HepG2 (cell line): Measurements from ENCODE around the gene EIF1AD. TPM values are rescaled to one million over a fixed set of nuclear protein-coding genes. Genes with fewer than 3 reads are reported as not detected.

ENCODE experiments used
- ATAC-seq: fragments of 200-7000 bp; cut with Tn5 transposase; 3 replicates; pipeline ENCODE4 v1.9.1; 2020; ENCODE audit warnings: mild to moderate bottlenecking, moderate library complexity
- BruUV-seq: library from RNA; stranded (reverse); fragments of 400-500 nt; replicated peaks from 2 replicates; lab custom pipeline; 2021; lab: Mats Ljungman, UMichigan
- CTCF ChIA-PET: fragments of 300-600 bp; formaldehyde crosslinking; extraction: SDS; loops from one replicate; lab custom pipeline; 2021; ENCODE audit warnings: low total read pairs, inconsistent platforms, low intra/inter-chr PET ratio; lab: Yijun Ruan, JAX
- POLR2A ChIA-PET: fragments of 350-600 bp; sonication (Branson Sonifier 250); formaldehyde crosslinking; loops from one replicate; lab custom pipeline; 2020; ENCODE audit warnings: antibody characterized with exemption, inconsistent platforms; lab: Yijun Ruan, JAX
- DNase-seq: peaks from one replicate; pipeline ENCODE4 v3.0.0-alpha.2; 2015; ENCODE audit warnings: low spot score
- FAIRE-seq: peaks from 3 replicates; lab custom pipeline; 2011; peaks lifted over from hg19 to GRCh38; lab: Jason Lieb, UNC
- H2AFZ ChIP-seq: one replicate; pipeline ENCODE4 v1.6.1; 2011; ENCODE audit warnings: low read length, inconsistent platforms
- H3K27ac ChIP-seq: fragments of 300-600 bp; 3 replicates; pipeline ENCODE4 v1.8.0; 2011; ENCODE audit warnings: mixed run types, mild to moderate bottlenecking, mixed read lengths, low read length, inconsistent platforms; ENCODE audit not compliant: insufficient read depth; ENCODE audit errors: extremely low read length
- H3K27me3 ChIP-seq, 2 experiments: fragments of 200-600 bp in 1 of 2; 2 replicates in 1 of 2; 3 replicates in 1 of 2; pipeline versions ENCODE4 v1.6.0 to v1.8.0; 2011; ENCODE audit warnings: low read length in 2 of 2, mild to moderate bottlenecking in 2 of 2, moderate library complexity in 2 of 2, inconsistent platforms in 1 of 2; ENCODE audit not compliant: insufficient read depth in 2 of 2, control insufficient read depth in 1 of 2
- H3K36me3 ChIP-seq, 2 experiments: fragments of 200-600 bp in 1 of 2; replicated peaks in 1 of 2; 2 replicates in 1 of 2; 3 replicates in 1 of 2; pipeline versions ENCODE4 v1.5.1 to v1.8.0; 2011; ENCODE audit warnings: low read length in 2 of 2, inconsistent platforms in 1 of 2; ENCODE audit not compliant: insufficient read depth in 2 of 2, control insufficient read depth in 1 of 2
- H3K4me1 ChIP-seq: 2 replicates; pipeline ENCODE4 v1.5.1; 2012; ENCODE audit warnings: low read length, inconsistent platforms; ENCODE audit not compliant: insufficient read depth
- H3K4me2 ChIP-seq: 2 replicates; pipeline ENCODE4 v1.6.0; 2011; ENCODE audit warnings: low read depth, low read length, inconsistent platforms
- H3K4me3 ChIP-seq, 3 experiments: fragments of 200-600 bp in 1 of 3; sonication (generic), shearing (Covaris generic) in 1 of 3; replicated peaks in 1 of 3; 2 replicates each; pipeline ENCODE4 v1.5.1; 2011 to 2016; ENCODE audit warnings: low read length in 3 of 3, inconsistent platforms in 2 of 3, low read depth in 2 of 3, mild to moderate bottlenecking in 2 of 3, control low read depth in 1 of 3, mixed read lengths in 1 of 3; ENCODE audit not compliant: insufficient read depth in 1 of 3
- H3K79me2 ChIP-seq: one replicate; pipeline ENCODE4 v1.6.1; 2011; ENCODE audit warnings: low read length, inconsistent platforms; ENCODE audit not compliant: insufficient read depth
- H3K9ac ChIP-seq: 2 replicates; pipeline ENCODE4 v1.6.0; 2011; ENCODE audit warnings: mild to moderate bottlenecking, low read depth, low read length, inconsistent platforms; ENCODE audit not compliant: insufficient read depth
- H3K9me3 ChIP-seq: 2 replicates; pipeline ENCODE4 v1.5.1; 2012; ENCODE audit warnings: mild to moderate bottlenecking, low read length
- H4K20me1 ChIP-seq: 2 replicates; pipeline ENCODE4 v1.6.0; 2011; ENCODE audit warnings: inconsistent platforms, mild to moderate bottlenecking, low read length, moderate library complexity; ENCODE audit not compliant: insufficient read depth
- NFIB ChIP-seq: sonication (generic); formaldehyde crosslinking; IDR thresholded peaks from 2 replicates; pipeline ENCODE4 v1.9.0; 2021; ENCODE audit warnings: missing genetic modification reagents, mild to moderate bottlenecking, borderline replicate concordance
- SATB2 ChIP-seq: sonication (generic); formaldehyde crosslinking; IDR thresholded peaks from 2 replicates; pipeline ENCODE4 v1.5.0; 2020; ENCODE audit warnings: missing genetic modification reagents
- SOX6 ChIP-seq, 2 experiments: fragments of 450-650 bp in 1 of 2; sonication (generic) in 1 of 2; formaldehyde crosslinking in 1 of 2; IDR thresholded peaks; 2 replicates each; pipeline versions ENCODE4 v1.4.0 to v1.6.1; 2017 to 2020; ENCODE audit warnings: antibody characterized with exemption in 1 of 2, mild to moderate bottlenecking in 1 of 2, missing genetic modification reagents in 1 of 2
- ZNF713 ChIP-seq: sonication (generic); formaldehyde crosslinking; IDR thresholded peaks from 2 replicates; pipeline ENCODE4 v1.4.0; 2020; ENCODE audit warnings: mild to moderate bottlenecking, missing genetic modification reagents
- WGBS: methylation state at CpG from one replicate; pipeline ENCODE4 v1.1.6; 2017; ENCODE audit warnings: low lambda C conversion rate; 5-methylcytosine and 5-hydroxymethylcytosine counted together
- in situ Hi-C: cut with HindIII; loops from 2 replicates; pipeline ENCODE4 v1.10.0; 2017; ENCODE audit warnings: low pct_unique_long_range_greater_than_20kb; ENCODE audit not compliant: extremely low pct_ligation_motif_present
- intact Hi-C: fragments of 100-400 bp; cut with micrococcal nuclease; formaldehyde crosslinking; loops from one replicate; pipeline ENCODE4 v1.10.0; 2022; ENCODE audit not compliant: unreplicated experiment
- polyA plus RNA-seq, 8 experiments: library from polyadenylated mRNA; depleted of rRNA in 3 of 8; stranded (reverse) in 7 of 8; unstranded in 1 of 8; fragments of >200 nt; fragmentation: Illumina TruSeq in 4 of 8; extraction: Trizol in 4 of 8; gene quantifications; 2 replicates each; pipeline versions ENCODE4 v1.2.1 to v1.2.3, GENCODE V29; 2011 to 2016; ENCODE audit warnings: low read depth in 4 of 8, missing spikeins in 1 of 8, mixed read lengths in 1 of 8; ENCODE audit not compliant: insufficient read depth in 1 of 8
- total RNA-seq, 5 experiments: library from RNA; depleted of rRNA; stranded (reverse); fragments of >200 nt; fragmentation: Illumina TruSeq; extraction: Trizol; gene quantifications; 2 replicates each; pipeline ENCODE4 v1.2.3, GENCODE V29; 2016; ENCODE audit warnings: low read depth in 1 of 5
- TF ChIP-seq, protein P1 (sequence below): sonication (generic); formaldehyde crosslinking; IDR thresholded peaks from 2 replicates; pipeline ENCODE4 v1.9.0; 2021; ENCODE audit warnings: mild to moderate bottlenecking, missing genetic modification reagents
- TF ChIP-seq, protein P2 (sequence below): sonication (generic); formaldehyde crosslinking; IDR thresholded peaks from 2 replicates; pipeline ENCODE4 v1.9.0; 2022; ENCODE audit warnings: low read depth, missing genetic modification reagents
- TF ChIP-seq, protein P3 (sequence below): sonication (generic); formaldehyde crosslinking; IDR thresholded peaks from 2 replicates; pipeline ENCODE4 v1.5.1; 2020; ENCODE audit warnings: mild to moderate bottlenecking, missing genetic modification reagents, borderline replicate concordance

EIF1AD gene
- total and polyA plus RNA-seq, 2 of the 13 experiments (the other 11 are each of a cell fraction or from before 2014, with no cell fraction given) = 18.2 to 30.8 TPM

DNA sequence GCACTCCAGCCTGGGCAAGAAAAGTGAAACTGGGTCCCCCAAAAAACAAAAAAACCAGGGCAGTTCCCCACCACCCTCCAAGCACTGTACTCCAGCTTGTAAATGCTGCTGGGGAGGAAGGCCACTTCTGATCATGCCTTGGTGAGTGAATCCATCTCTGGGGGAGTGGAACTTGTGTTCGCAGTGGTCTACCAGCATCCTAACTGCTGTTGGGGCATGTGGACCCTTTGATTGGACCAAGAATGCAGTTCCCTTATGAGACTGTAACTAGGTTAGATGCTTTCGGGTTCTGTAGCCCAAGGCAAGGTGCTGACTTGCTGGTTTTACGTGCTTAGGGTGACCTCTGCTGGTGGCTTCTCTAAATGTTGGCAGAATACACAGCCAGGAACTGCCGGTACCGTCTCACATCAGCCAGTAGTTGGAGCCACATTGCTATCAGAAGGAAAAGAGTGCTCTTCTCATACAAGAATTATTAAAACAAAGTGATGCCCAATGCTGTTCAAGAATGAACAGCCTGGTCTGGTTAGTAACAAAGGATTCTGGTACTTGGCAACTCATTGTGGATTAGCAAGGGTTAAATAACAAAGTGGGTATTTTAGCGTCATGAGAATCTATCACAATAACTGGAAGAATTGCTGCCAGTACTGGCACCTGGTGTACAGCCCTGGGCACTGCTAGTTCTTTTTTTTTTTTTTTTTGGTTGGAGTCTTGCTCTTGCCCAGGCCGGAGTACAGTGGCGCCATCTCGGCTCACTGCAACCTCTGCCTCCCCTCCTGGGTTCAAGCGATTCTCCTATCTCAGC lies 13.0 kb downstream of the EIF1AD start:
- ATAC-seq = peak; percentile 98
- no peaks in the 10 kb centered on the region for H3K36me3 ChIP-seq
- H2AFZ ChIP-seq = no peak overlapping the region
- H3K79me2 ChIP-seq = no peaks in the 10 kb centered on the region
- CTCF ChIA-PET = interaction anchor here (0.6 to 3.0 kb wide), 19 partner anchors 8 to 282 kb away, joined by 3 to 77 read pairs (median 5); partner anchors contain the start of genes AP5B1, BANF1, CCDC85B and EIF1AD
- FAIRE-seq = peak; percentile 99
- no peaks in the 10 kb centered on the region for H3K9me3 ChIP-seq
- intact Hi-C loops = loop anchor here (1.0 kb wide), 2 partner anchors 101 to 278 kb away; partner anchors contain the start of gene FIBP
- no peak overlapping the region for H3K9ac ChIP-seq
- in situ Hi-C loops = loop anchor here (5.0 to 10.0 kb wide), 2 partner anchors 107 to 274 kb away; partner anchors contain the start of gene KAT5
- DNase-seq = peak; percentile 92
- no peaks in the 10 kb centered on the region for H3K27me3 ChIP-seq
- no peak overlapping the region for H3K27ac ChIP-seq
- H3K4me1 ChIP-seq = peaks cover 4% of the 10 kb centered on the region
- no TSS peak for BruUV-seq
- POLR2A ChIA-PET = interaction anchor here (0.6 to 1.3 kb wide), 3 partner anchors 98 to 101 kb away, joined by 3 to 5 read pairs (median 3); partner anchors contain the start of genes CCDC85B and FIBP
- no peaks in the 10 kb centered on the region for H4K20me1 ChIP-seq
- no peak overlapping the region for H3K4me2 ChIP-seq
- no peak overlapping the region for H3K4me3 ChIP-seq
- WGBS = 27% methylated on average over 7 of the region's 10 CpGs
- TF ChIP-seq SOX6 (IDR thresholded peaks at IDR 0.05) (no peak), SOX6 (CRISPR knock-in tag; IDR thresholded peaks at IDR 0.05) (no peak), SATB2 (no peak), ZNF713 (CRISPR knock-in tag) (no peak), NFIB (CRISPR knock-in tag) (no peak)
- TF ChIP-seq, protein P1, sequence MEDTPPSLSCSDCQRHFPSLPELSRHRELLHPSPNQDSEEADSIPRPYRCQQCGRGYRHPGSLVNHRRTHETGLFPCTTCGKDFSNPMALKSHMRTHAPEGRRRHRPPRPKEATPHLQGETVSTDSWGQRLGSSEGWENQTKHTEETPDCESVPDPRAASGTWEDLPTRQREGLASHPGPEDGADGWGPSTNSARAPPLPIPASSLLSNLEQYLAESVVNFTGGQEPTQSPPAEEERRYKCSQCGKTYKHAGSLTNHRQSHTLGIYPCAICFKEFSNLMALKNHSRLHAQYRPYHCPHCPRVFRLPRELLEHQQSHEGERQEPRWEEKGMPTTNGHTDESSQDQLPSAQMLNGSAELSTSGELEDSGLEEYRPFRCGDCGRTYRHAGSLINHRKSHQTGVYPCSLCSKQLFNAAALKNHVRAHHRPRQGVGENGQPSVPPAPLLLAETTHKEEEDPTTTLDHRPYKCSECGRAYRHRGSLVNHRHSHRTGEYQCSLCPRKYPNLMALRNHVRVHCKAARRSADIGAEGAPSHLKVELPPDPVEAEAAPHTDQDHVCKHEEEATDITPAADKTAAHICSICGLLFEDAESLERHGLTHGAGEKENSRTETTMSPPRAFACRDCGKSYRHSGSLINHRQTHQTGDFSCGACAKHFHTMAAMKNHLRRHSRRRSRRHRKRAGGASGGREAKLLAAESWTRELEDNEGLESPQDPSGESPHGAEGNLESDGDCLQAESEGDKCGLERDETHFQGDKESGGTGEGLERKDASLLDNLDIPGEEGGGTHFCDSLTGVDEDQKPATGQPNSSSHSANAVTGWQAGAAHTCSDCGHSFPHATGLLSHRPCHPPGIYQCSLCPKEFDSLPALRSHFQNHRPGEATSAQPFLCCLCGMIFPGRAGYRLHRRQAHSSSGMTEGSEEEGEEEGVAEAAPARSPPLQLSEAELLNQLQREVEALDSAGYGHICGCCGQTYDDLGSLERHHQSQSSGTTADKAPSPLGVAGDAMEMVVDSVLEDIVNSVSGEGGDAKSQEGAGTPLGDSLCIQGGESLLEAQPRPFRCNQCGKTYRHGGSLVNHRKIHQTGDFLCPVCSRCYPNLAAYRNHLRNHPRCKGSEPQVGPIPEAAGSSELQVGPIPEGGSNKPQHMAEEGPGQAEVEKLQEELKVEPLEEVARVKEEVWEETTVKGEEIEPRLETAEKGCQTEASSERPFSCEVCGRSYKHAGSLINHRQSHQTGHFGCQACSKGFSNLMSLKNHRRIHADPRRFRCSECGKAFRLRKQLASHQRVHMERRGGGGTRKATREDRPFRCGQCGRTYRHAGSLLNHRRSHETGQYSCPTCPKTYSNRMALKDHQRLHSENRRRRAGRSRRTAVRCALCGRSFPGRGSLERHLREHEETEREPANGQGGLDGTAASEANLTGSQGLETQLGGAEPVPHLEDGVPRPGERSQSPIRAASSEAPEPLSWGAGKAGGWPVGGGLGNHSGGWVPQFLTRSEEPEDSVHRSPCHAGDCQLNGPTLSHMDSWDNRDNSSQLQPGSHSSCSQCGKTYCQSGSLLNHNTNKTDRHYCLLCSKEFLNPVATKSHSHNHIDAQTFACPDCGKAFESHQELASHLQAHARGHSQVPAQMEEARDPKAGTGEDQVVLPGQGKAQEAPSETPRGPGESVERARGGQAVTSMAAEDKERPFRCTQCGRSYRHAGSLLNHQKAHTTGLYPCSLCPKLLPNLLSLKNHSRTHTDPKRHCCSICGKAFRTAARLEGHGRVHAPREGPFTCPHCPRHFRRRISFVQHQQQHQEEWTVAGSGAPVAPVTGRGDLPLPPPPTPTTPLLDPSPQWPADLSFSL (CRISPR knock-in tag) = no peak
- TF ChIP-seq, protein P2, sequence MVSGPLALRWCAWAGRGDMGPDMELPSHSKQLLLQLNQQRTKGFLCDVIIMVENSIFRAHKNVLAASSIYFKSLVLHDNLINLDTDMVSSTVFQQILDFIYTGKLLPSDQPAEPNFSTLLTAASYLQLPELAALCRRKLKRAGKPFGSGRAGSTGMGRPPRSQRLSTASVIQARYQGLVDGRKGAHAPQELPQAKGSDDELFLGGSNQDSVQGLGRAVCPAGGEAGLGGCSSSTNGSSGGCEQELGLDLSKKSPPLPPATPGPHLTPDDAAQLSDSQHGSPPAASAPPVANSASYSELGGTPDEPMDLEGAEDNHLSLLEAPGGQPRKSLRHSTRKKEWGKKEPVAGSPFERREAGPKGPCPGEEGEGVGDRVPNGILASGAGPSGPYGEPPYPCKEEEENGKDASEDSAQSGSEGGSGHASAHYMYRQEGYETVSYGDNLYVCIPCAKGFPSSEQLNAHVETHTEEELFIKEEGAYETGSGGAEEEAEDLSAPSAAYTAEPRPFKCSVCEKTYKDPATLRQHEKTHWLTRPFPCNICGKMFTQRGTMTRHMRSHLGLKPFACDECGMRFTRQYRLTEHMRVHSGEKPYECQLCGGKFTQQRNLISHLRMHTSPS (CRISPR knock-in tag) = no peak
- TF ChIP-seq, protein P3, sequence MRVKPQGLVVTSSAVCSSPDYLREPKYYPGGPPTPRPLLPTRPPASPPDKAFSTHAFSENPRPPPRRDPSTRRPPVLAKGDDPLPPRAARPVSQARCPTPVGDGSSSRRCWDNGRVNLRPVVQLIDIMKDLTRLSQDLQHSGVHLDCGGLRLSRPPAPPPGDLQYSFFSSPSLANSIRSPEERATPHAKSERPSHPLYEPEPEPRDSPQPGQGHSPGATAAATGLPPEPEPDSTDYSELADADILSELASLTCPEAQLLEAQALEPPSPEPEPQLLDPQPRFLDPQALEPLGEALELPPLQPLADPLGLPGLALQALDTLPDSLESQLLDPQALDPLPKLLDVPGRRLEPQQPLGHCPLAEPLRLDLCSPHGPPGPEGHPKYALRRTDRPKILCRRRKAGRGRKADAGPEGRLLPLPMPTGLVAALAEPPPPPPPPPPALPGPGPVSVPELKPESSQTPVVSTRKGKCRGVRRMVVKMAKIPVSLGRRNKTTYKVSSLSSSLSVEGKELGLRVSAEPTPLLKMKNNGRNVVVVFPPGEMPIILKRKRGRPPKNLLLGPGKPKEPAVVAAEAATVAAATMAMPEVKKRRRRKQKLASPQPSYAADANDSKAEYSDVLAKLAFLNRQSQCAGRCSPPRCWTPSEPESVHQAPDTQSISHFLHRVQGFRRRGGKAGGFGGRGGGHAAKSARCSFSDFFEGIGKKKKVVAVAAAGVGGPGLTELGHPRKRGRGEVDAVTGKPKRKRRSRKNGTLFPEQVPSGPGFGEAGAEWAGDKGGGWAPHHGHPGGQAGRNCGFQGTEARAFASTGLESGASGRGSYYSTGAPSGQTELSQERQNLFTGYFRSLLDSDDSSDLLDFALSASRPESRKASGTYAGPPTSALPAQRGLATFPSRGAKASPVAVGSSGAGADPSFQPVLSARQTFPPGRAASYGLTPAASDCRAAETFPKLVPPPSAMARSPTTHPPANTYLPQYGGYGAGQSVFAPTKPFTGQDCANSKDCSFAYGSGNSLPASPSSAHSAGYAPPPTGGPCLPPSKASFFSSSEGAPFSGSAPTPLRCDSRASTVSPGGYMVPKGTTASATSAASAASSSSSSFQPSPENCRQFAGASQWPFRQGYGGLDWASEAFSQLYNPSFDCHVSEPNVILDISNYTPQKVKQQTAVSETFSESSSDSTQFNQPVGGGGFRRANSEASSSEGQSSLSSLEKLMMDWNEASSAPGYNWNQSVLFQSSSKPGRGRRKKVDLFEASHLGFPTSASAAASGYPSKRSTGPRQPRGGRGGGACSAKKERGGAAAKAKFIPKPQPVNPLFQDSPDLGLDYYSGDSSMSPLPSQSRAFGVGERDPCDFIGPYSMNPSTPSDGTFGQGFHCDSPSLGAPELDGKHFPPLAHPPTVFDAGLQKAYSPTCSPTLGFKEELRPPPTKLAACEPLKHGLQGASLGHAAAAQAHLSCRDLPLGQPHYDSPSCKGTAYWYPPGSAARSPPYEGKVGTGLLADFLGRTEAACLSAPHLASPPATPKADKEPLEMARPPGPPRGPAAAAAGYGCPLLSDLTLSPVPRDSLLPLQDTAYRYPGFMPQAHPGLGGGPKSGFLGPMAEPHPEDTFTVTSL (CRISPR knock-in tag) = no peak
